Stimulated activated CD8-positive, alpha-beta memory T cell treated with anti-CD3 and anti-CD28 coated beads, Interleukin-15, amount 100 ng/mL, for 4 hours (primary cell): ENCODE results near the gene ROR2.
"Not testable (repeated sequence)": the region's sequence is repeated elsewhere in the genome, so short reads cannot be mapped to it uniquely, and the experiment has no call there.

ENCODE experiments used
- DNase-seq, 2 donors: peaks; one replicate each; pipeline ENCODE4 v3.0.0-alpha.2; 2020; ENCODE audit warnings: low read depth in 2 of 2

The ROR2 gene

GRCh38 chr9:91571036-91571435, 379.0 kb downstream of the ROR2 start:
- DNase-seq: no peak

GRCh38 chr9:91567642-91568274, 382.3 kb downstream of the ROR2 start:
- DNase-seq: no peak

GRCh38 chr9:91564081-91564670, 385.9 kb downstream of the ROR2 start:
- DNase-seq: no peak

GRCh38 chr9:91562416-91562815, 387.6 kb downstream of the ROR2 start:
- no peak for DNase-seq

GRCh38 chr9:91560301-91560700, 389.7 kb downstream of the ROR2 start:
- DNase-seq: no peak

- DNase-seq: no peak
Observed at GRCh38 chr9:91558879-91559278, 391.1 kb downstream of the ROR2 start.

GRCh38 chr9:91558395-91558794, 391.6 kb downstream of the ROR2 start:
- DNase-seq: no peak

GRCh38 chr9:91557327-91557726, 392.7 kb downstream of the ROR2 start:
- no peak for DNase-seq

GRCh38 chr9:91555132-91555531, 394.9 kb downstream of the ROR2 start:
- DNase-seq: no peak

GRCh38 chr9:91549177-91549576, 400.9 kb downstream of the ROR2 start:
- DNase-seq: no peak

- no peak for DNase-seq
Observed at GRCh38 chr9:91547081-91547480, 402.9 kb downstream of the ROR2 start.

- DNase-seq: no peak
Observed at GRCh38 chr9:91546574-91546973, 403.5 kb downstream of the ROR2 start.

- no peak for DNase-seq
Observed at GRCh38 chr9:91541734-91542133, 408.3 kb downstream of the ROR2 start.

GRCh38 chr9:91540506-91540905, 409.5 kb downstream of the ROR2 start:
- not testable (repeated sequence) for DNase-seq

GRCh38 chr9:91536211-91536691, 413.8 kb downstream of the ROR2 start:
- no peak for DNase-seq

- DNase-seq: no peak
Observed at GRCh38 chr9:91534374-91534773, 415.7 kb downstream of the ROR2 start.

GRCh38 chr9:91533382-91533781, 416.6 kb downstream of the ROR2 start:
- no peak for DNase-seq

- no peak for DNase-seq
Observed at GRCh38 chr9:91532325-91532724, 417.7 kb downstream of the ROR2 start.

GRCh38 chr9:91530829-91531228, 419.2 kb downstream of the ROR2 start:
- DNase-seq: no peak

GRCh38 chr9:91522481-91522880, 427.5 kb downstream of the ROR2 start:
- no peak for DNase-seq

GRCh38 chr9:91519520-91520277, 430.3 kb downstream of the ROR2 start:
- DNase-seq: no peak

- DNase-seq: no peak
Observed at GRCh38 chr9:91518462-91518861, 431.6 kb downstream of the ROR2 start.

GRCh38 chr9:91517801-91518200, 432.2 kb downstream of the ROR2 start:
- DNase-seq: no peak
